Panc1 (cell line): ENCODE results near the gene CPEB2. TPM values are rescaled to one million over a fixed set of nuclear protein-coding genes. Genes with fewer than 3 reads are reported as not detected.

ENCODE experiments used
- ATAC-seq: fragments of 200-7000 bp; cut with Tn5 transposase; 2 replicates; pipeline ENCODE4 v1.9.1; 2020; ENCODE audit warnings: mild to moderate bottlenecking, moderate library complexity
- BruUV-seq: library from RNA; stranded (reverse); fragments of 400-500 nt; replicated peaks from 2 replicates; lab custom pipeline; 2021; lab: Mats Ljungman, UMichigan
- CTCF ChIA-PET: fragments of 300-600 bp; sonication (Branson Sonifier 250); formaldehyde crosslinking; loops from one replicate; lab custom pipeline; 2022; ENCODE audit warnings: antibody characterized with exemption; lab: Charles Lee
- POLR2A ChIA-PET: fragments of 300-600 bp; sonication (Branson Sonifier 250); formaldehyde crosslinking; loops from one replicate; lab custom pipeline; 2022; ENCODE audit warnings: antibody characterized with exemption; lab: Charles Lee
- DNase-seq: peaks from one replicate; pipeline ENCODE4 v3.0.0-alpha.2; 2010; ENCODE audit warnings: low read depth, low spot score
- H3K27ac ChIP-seq: 2 replicates; pipeline ENCODE4 v1.5.1; 2011; ENCODE audit warnings: mild to moderate bottlenecking, low read length, inconsistent platforms
- H3K27me3 ChIP-seq: fragments of 200-500 bp; sonication (Bioruptor generic); 2 replicates; pipeline ENCODE4 v1.6.0; 2014; ENCODE audit warnings: low read length, inconsistent platforms; ENCODE audit not compliant: control insufficient read depth, insufficient read depth
- H3K36me3 ChIP-seq: fragments of 200-500 bp; sonication (Bioruptor generic); 2 replicates; pipeline ENCODE4 v1.5.1; 2014; ENCODE audit warnings: inconsistent platforms, mild to moderate bottlenecking, low read length, moderate library complexity; ENCODE audit not compliant: control insufficient read depth, insufficient read depth
- H3K4me1 ChIP-seq: 2 replicates; pipeline ENCODE4 v1.5.1; 2011; ENCODE audit warnings: inconsistent platforms, mild to moderate bottlenecking, low read length, moderate library complexity; ENCODE audit not compliant: control insufficient read depth, insufficient read depth
- H3K4me3 ChIP-seq, 2 experiments: 2 replicates each; pipeline ENCODE4 v1.5.1; 2011 to 2012; ENCODE audit warnings: low read depth in 2 of 2, low read length in 2 of 2, mild to moderate bottlenecking in 2 of 2, inconsistent platforms in 1 of 2, moderate library complexity in 1 of 2
- H3K9me3 ChIP-seq: fragments of 200-500 bp; sonication (Bioruptor generic); 2 replicates; pipeline ENCODE4 v1.5.1; 2014; ENCODE audit warnings: low read depth, mild to moderate bottlenecking, inconsistent platforms, low read length, moderate library complexity; ENCODE audit not compliant: control insufficient read depth, insufficient read depth
- POLR2AphosphoS5 ChIP-seq: IDR thresholded peaks from 2 replicates; pipeline ENCODE4 v1.6.1; 2012; ENCODE audit warnings: mild to moderate bottlenecking, low read depth, low read length, moderate library complexity
- SIN3A ChIP-seq: IDR thresholded peaks from 2 replicates; pipeline ENCODE4 v1.6.1; 2012; ENCODE audit warnings: low read depth, mild to moderate bottlenecking, low read length, moderate library complexity, borderline replicate concordance; ENCODE audit not compliant: insufficient read depth
- TCF7L2 ChIP-seq: IDR thresholded peaks from 2 replicates; pipeline ENCODE4 v1.6.1; 2011; ENCODE audit warnings: mild to moderate bottlenecking, low read depth, low read length, inconsistent platforms
- in situ Hi-C: cut with HindIII; loops from 2 replicates; pipeline ENCODE4 v1.10.0; 2016; ENCODE audit warnings: low sequenced_read_pairs, low pct_unique_long_range_greater_than_20kb
- intact Hi-C: fragments of 100-400 bp; cut with micrococcal nuclease; formaldehyde crosslinking; loops from one replicate; pipeline ENCODE4 v1.10.0; 2022; ENCODE audit not compliant: unreplicated experiment
- total RNA-seq: library from RNA; stranded (reverse); gene quantifications from one replicate; pipeline ENCODE4 v1.2.1, GENCODE V29; 2021; ENCODE audit not compliant: unreplicated experiment
- TF ChIP-seq, protein P1 (sequence below): fragments of 450-650 bp; IDR thresholded peaks from 2 replicates; pipeline ENCODE4 v1.5.1; 2017; ENCODE audit warnings: mild to moderate bottlenecking
- TF ChIP-seq, protein P2 (sequence below), 2 experiments: IDR thresholded peaks; 2 replicates each; pipeline ENCODE4 v1.6.1; 2011 to 2012; ENCODE audit warnings: low read depth in 2 of 2, control low read depth in 1 of 2, low read length in 1 of 2, mild to moderate bottlenecking in 1 of 2, moderate library complexity in 1 of 2; ENCODE audit not compliant: insufficient read depth in 1 of 2

CPEB2 gene
- total RNA-seq, 1 experiment from 2014 or later, result 7.2 TPM

DNA sequence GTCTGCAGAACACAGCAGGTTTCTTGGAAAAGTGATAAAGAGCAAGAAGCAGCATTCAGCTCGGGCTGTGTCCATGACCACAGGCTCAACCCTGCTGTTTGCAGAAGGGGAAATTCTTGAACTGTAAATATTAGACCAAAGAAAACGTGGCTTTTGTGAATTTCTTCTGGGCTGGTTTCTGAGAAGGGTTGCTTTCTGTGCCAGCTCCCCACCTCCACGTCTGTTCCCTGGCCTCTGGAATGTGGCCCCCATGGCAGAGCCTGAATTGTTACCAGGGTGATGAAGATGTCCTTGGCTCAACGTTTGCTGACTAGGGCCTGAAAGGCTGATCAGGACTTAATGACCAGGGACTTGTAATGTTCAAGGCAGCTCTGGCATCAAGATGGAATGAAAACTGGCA, 116.0 kb downstream of the CPEB2 start:
- H3K27ac ChIP-seq, result no peak overlapping the region
- BruUV-seq, result no TSS peak
- ATAC-seq, result no peak
- H3K4me1 ChIP-seq, result no peaks in the 10 kb centered on the region
- H3K27me3 ChIP-seq, result no peaks in the 10 kb centered on the region
- DNase-seq, result no peak
- H3K4me3 ChIP-seq, result no peak overlapping the region
- in situ Hi-C loops (no loop called here), intact Hi-C loops (no loop called here)
- no peaks in the 10 kb centered on the region for H3K9me3 ChIP-seq
- H3K36me3 ChIP-seq, result no peaks in the 10 kb centered on the region
- CTCF ChIA-PET, result no interaction called here
- TF ChIP-seq, protein P1, sequence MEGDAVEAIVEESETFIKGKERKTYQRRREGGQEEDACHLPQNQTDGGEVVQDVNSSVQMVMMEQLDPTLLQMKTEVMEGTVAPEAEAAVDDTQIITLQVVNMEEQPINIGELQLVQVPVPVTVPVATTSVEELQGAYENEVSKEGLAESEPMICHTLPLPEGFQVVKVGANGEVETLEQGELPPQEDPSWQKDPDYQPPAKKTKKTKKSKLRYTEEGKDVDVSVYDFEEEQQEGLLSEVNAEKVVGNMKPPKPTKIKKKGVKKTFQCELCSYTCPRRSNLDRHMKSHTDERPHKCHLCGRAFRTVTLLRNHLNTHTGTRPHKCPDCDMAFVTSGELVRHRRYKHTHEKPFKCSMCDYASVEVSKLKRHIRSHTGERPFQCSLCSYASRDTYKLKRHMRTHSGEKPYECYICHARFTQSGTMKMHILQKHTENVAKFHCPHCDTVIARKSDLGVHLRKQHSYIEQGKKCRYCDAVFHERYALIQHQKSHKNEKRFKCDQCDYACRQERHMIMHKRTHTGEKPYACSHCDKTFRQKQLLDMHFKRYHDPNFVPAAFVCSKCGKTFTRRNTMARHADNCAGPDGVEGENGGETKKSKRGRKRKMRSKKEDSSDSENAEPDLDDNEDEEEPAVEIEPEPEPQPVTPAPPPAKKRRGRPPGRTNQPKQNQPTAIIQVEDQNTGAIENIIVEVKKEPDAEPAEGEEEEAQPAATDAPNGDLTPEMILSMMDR, result no peak
- no peak for TF ChIP-seq TCF7L2
- TF ChIP-seq, protein P2, sequence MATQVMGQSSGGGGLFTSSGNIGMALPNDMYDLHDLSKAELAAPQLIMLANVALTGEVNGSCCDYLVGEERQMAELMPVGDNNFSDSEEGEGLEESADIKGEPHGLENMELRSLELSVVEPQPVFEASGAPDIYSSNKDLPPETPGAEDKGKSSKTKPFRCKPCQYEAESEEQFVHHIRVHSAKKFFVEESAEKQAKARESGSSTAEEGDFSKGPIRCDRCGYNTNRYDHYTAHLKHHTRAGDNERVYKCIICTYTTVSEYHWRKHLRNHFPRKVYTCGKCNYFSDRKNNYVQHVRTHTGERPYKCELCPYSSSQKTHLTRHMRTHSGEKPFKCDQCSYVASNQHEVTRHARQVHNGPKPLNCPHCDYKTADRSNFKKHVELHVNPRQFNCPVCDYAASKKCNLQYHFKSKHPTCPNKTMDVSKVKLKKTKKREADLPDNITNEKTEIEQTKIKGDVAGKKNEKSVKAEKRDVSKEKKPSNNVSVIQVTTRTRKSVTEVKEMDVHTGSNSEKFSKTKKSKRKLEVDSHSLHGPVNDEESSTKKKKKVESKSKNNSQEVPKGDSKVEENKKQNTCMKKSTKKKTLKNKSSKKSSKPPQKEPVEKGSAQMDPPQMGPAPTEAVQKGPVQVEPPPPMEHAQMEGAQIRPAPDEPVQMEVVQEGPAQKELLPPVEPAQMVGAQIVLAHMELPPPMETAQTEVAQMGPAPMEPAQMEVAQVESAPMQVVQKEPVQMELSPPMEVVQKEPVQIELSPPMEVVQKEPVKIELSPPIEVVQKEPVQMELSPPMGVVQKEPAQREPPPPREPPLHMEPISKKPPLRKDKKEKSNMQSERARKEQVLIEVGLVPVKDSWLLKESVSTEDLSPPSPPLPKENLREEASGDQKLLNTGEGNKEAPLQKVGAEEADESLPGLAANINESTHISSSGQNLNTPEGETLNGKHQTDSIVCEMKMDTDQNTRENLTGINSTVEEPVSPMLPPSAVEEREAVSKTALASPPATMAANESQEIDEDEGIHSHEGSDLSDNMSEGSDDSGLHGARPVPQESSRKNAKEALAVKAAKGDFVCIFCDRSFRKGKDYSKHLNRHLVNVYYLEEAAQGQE (IDR thresholded peaks at IDR 0.05; ENCODE audit: insufficient read depth in 1 of 2, low read depth in 2 of 2, low read length in 1 of 2), result no peak
- TF ChIP-seq SIN3A, result no peak
- TF ChIP-seq POLR2AphosphoS5, result no peak
- POLR2A ChIA-PET, result no interaction called here
